Activated effector memory CD4-positive, alpha-beta T cell treated with anti-CD3 and anti-CD28 coated beads, Interleukin-2, amount 50 U/mL, for 16 hours (primary cell): ENCODE results near the gene SLC38A9.
"Not testable (repeated sequence)": the region's sequence is repeated elsewhere in the genome, so short reads cannot be mapped to it uniquely, and the experiment has no call there.

Experiments
- DNase-seq: peaks from one replicate; pipeline ENCODE4 v3.0.0-alpha.2; 2020

The SLC38A9 gene

GRCh38 chr5:55608595-55609349 is 103.4 kb downstream of the SLC38A9 start:
- no peak for DNase-seq

- not testable (repeated sequence) for DNase-seq
Observed at GRCh38 chr5:55607309-55607708, 104.8 kb downstream of the SLC38A9 start.

- DNase-seq: no peak
Observed at GRCh38 chr5:55604611-55605067, 107.5 kb downstream of the SLC38A9 start.

GRCh38 chr5:55603922-55604321 is 108.2 kb downstream of the SLC38A9 start:
- no peak for DNase-seq

GRCh38 chr5:55601628-55602027 is 110.5 kb downstream of the SLC38A9 start:
- DNase-seq: no peak

- DNase-seq: no peak
Observed at GRCh38 chr5:55601204-55601618, 110.9 kb downstream of the SLC38A9 start.

- DNase-seq: no peak
Observed at GRCh38 chr5:55600497-55601203, 111.5 kb downstream of the SLC38A9 start.

- no peak for DNase-seq
Observed at GRCh38 chr5:55600086-55600485, 112.0 kb downstream of the SLC38A9 start.

- DNase-seq: no peak
Observed at GRCh38 chr5:55599148-55600050, 112.7 kb downstream of the SLC38A9 start.

GRCh38 chr5:55597014-55597981 is 114.8 kb downstream of the SLC38A9 start:
- DNase-seq: no peak

GRCh38 chr5:55594671-55595070 is 117.5 kb downstream of the SLC38A9 start:
- DNase-seq: no peak

- DNase-seq: no peak
Observed at GRCh38 chr5:55593115-55593472, 119.0 kb downstream of the SLC38A9 start.

- DNase-seq: no peak
Observed at GRCh38 chr5:55592388-55593114, 119.6 kb downstream of the SLC38A9 start.

GRCh38 chr5:55591686-55592085 is 120.4 kb downstream of the SLC38A9 start:
- no peak for DNase-seq

- no peak for DNase-seq
Observed at GRCh38 chr5:55585206-55585610, 126.9 kb downstream of the SLC38A9 start.

GRCh38 chr5:55584398-55585205 is 127.5 kb downstream of the SLC38A9 start:
- no peak for DNase-seq

GRCh38 chr5:55583578-55583977 is 128.5 kb downstream of the SLC38A9 start:
- DNase-seq: no peak

GRCh38 chr5:55582256-55582655 is 129.9 kb downstream of the SLC38A9 start:
- DNase-seq: no peak

GRCh38 chr5:55580042-55580441 is 132.1 kb downstream of the SLC38A9 start:
- no peak for DNase-seq

GRCh38 chr5:55578771-55579170 is 133.4 kb downstream of the SLC38A9 start:
- no peak for DNase-seq
